Measurements from ENCODE around the gene CCL21. TPM values are rescaled to one million over a fixed set of nuclear protein-coding genes. Genes with fewer than 3 reads are reported as not detected.

Gene CCL21
- total and polyA plus RNA-seq, 2 of the 8 experiments (the other 6 are each of a cell fraction or from before 2014, with no cell fraction given), result not detected

GRCh38 chr9:34664281-34665066, 45.5 kb downstream of the CCL21 start (continued):
- TF ChIP-seq SAP30 (IDR thresholded peaks at IDR 0.05; ENCODE audit: insufficient read depth, insufficient replicate concordance, low read length) (peak; percentile 82), BCL11A (IDR thresholded peaks at IDR 0.05; ENCODE audit: low read depth in 2 of 2, low read length in 2 of 2) (no peak), KDM5A (IDR thresholded peaks at IDR 0.05; ENCODE audit: low read length) (no peak), KDM1A (IDR thresholded peaks at IDR 0.05; ENCODE audit: borderline replicate concordance, low read length) (no peak), ASH2L (IDR thresholded peaks at IDR 0.05; ENCODE audit: low read length) (no peak), GTF2F1 (IDR thresholded peaks at IDR 0.05; ENCODE audit: borderline replicate concordance, low read depth, low read length) (no peak), USF2 (IDR thresholded peaks at IDR 0.05; ENCODE audit: low read length) (no peak), ZNF274 (IDR thresholded peaks at IDR 0.05; ENCODE audit: borderline replicate concordance, extremely low read depth, low read length) (no peak), SP4 (IDR thresholded peaks at IDR 0.05; ENCODE audit: low read length) (no peak), CBX8 (IDR thresholded peaks at IDR 0.05; ENCODE audit: borderline replicate concordance, low read depth, low read length) (no peak), CBX5 (IDR thresholded peaks at IDR 0.05; ENCODE audit: low read depth, low read length) (no peak), SIX5 (IDR thresholded peaks at IDR 0.05; ENCODE audit: low read depth, low read length) (no peak), CHD2 (IDR thresholded peaks at IDR 0.05; ENCODE audit: low read length) (no peak), SRF (IDR thresholded peaks at IDR 0.05; ENCODE audit: low read depth, low read length) (no peak), RAD21 (IDR thresholded peaks at IDR 0.05 in 1 of 2, conservative IDR thresholded peaks at IDR 0.05 in 1 of 2; ENCODE audit: low read depth in 2 of 2, low read length in 2 of 2) (peak; percentile 52 to 72), BACH1 (IDR thresholded peaks at IDR 0.05; ENCODE audit: low read length) (no peak), TAF1 (IDR thresholded peaks at IDR 0.05; ENCODE audit: low read depth, low read length) (no peak), BRCA1 (IDR thresholded peaks at IDR 0.05; ENCODE audit: low read depth, low read length) (no peak), HDAC2 (IDR thresholded peaks at IDR 0.05; ENCODE audit: borderline replicate concordance in 1 of 2, low read depth in 2 of 2, low read length in 2 of 2) (no peak), POLR2A (IDR thresholded peaks at IDR 0.05; ENCODE audit: control extremely low read depth in 1 of 2, low read depth in 2 of 2, low read length in 2 of 2) (no peak), CTCF (IDR thresholded peaks at IDR 0.05; ENCODE audit: control extremely low read depth in 1 of 3, insufficient read depth in 1 of 3, low read depth in 1 of 3, low read length in 3 of 3) (peak; percentile 99 to 100 (median 100))

Data from H1 (cell line).